ENCODE results near the gene UBE2E3.

GRCh38 chr2:181076658-181077057 is 96.3 kb downstream of the UBE2E3 start:
- no peak for TF ChIP-seq CTCF (conservative IDR thresholded peaks at IDR 0.05; ENCODE audit: low read depth in 2 of 2)
- TF ChIP-seq REST (IDR thresholded peaks at IDR 0.05; ENCODE audit: unreplicated experiment), result no peak
- no peak for TF ChIP-seq JUNB (IDR thresholded peaks at IDR 0.05; ENCODE audit: unreplicated experiment)
- TF ChIP-seq NANOG (IDR thresholded peaks at IDR 0.05; ENCODE audit: borderline replicate concordance), result no peak
- TF ChIP-seq POLR2AphosphoS5 (IDR thresholded peaks at IDR 0.05; ENCODE audit: low read depth), result no peak
- TF ChIP-seq EZH2phosphoT487 (IDR thresholded peaks at IDR 0.05; ENCODE audit: unreplicated experiment), result no peak
- no peak for TF ChIP-seq ZNF331 (CRISPR knock-in tag; IDR thresholded peaks at IDR 0.05; ENCODE audit: low read depth)

Data from GM23338 (cell line).